ENCODE measurements around the gene IL31. TPM values are rescaled to one million over a fixed set of nuclear protein-coding genes. Genes with fewer than 3 reads are reported as not detected.
A peak's percentile ranks its signal among the peaks of the same experiment; 100 is the strongest.

IL31 gene
- total and polyA plus RNA-seq, 2 of the 4 experiments (the other 2 are of a cell fraction), result not detected

- Histone ChIP-seq H3K4me1 (ENCODE audit: control insufficient read depth, insufficient read depth, low read length) (no peaks in the 10 kb centered on the region), H3K9ac (ENCODE audit: low read depth, low read length) (no peak overlapping the region), H2AFZ (replicated peaks; ENCODE audit: low read length, poor library complexity) (peak overlapping the region; percentile 32), H3K4me2 (ENCODE audit: low read depth, low read length) (no peak overlapping the region), H2BK15ac (ENCODE audit: low read depth, low read length) (no peak overlapping the region), H3K27me3 (ENCODE audit: control insufficient read depth, insufficient read depth, low read length) (peaks cover 8% of the 10 kb centered on the region), H3K9me1 (ENCODE audit: insufficient read depth, low read length) (no peaks in the 10 kb centered on the region), H2BK120ac (ENCODE audit: low read depth, low read length) (no peak overlapping the region), H2AK5ac (ENCODE audit: low read depth, low read length) (no peak overlapping the region), H4K20me1 (ENCODE audit: insufficient read depth, low read length) (no peaks in the 10 kb centered on the region), H3K23ac (ENCODE audit: low read depth, low read length) (no peak overlapping the region), H4K5ac (ENCODE audit: low read depth, low read length) (no peak overlapping the region), H3K4me3 (ENCODE audit: insufficient read depth, low read depth, low read length) (no peak overlapping the region), H2BK20ac (ENCODE audit: low read depth, low read length) (no peak overlapping the region), H2AK9ac (replicated peaks; ENCODE audit: low read depth, low read length, poor library complexity) (no peak overlapping the region), H3K4ac (ENCODE audit: low read depth, low read length) (no peak overlapping the region), H3K79me1 (ENCODE audit: low read depth in 1 of 2, low read length in 2 of 2) (no peaks in the 10 kb centered on the region), H3K18ac (ENCODE audit: low read depth, low read length) (no peak overlapping the region), H3K27ac (ENCODE audit: insufficient read depth, low read length) (no peak overlapping the region), H4K8ac (ENCODE audit: low read depth in 2 of 2, low read length in 2 of 2) (no peak overlapping the region), H4K91ac (ENCODE audit: insufficient read depth, low read depth, low read length) (no peak overlapping the region), H3K56ac (ENCODE audit: extremely low read depth, insufficient read depth, low read length) (no peak overlapping the region), H3K36me3 (ENCODE audit: control insufficient read depth, insufficient read depth, low read length) (no peaks in the 10 kb centered on the region), H3K14ac (replicated peaks; ENCODE audit: low read depth, low read length) (no peak overlapping the region), H2BK5ac (ENCODE audit: low read depth, low read length, poor library complexity, severe bottlenecking) (no peak overlapping the region), H3K9me3 (ENCODE audit: control insufficient read depth, insufficient read depth, low read length) (no peaks in the 10 kb centered on the region)
- ChIA-PET POLR2A (ENCODE audit: unreplicated experiment) (no interaction called here), CTCF (no interaction called here)
- BruUV-seq (replicated peaks), result no TSS peak
- dilution Hi-C loops (cut with HindIII; ENCODE audit: low sequenced_read_pairs, unreplicated experiment), result no loop called here
- DNase-seq (no peak), ATAC-seq (ENCODE audit: low read depth) (no peak)
- 77% methylated on average over 5 of the region's 10 CpGs; no CpG with 5 or more reads in 1 of the 2 experiments for WGBS, 2 experiments (ENCODE audit: extremely low coverage in 2 of 2, insufficient read length in 1 of 2)
- in situ Hi-C loops (cut with MboI; ENCODE audit: low sequenced_read_pairs), result no loop called here
- no peak for TF ChIP-seq POLR2A (IDR thresholded peaks at IDR 0.05; ENCODE audit: low read depth, low read length)
- no peak for TF ChIP-seq RCOR1 (IDR thresholded peaks at IDR 0.05; ENCODE audit: insufficient replicate concordance, low read length)
- TF ChIP-seq MAFK (IDR thresholded peaks at IDR 0.05; ENCODE audit: low read depth, low read length), result no peak
- TF ChIP-seq ELK1 (IDR thresholded peaks at IDR 0.05; ENCODE audit: borderline replicate concordance, low read depth, low read length), result no peak
- TF ChIP-seq CHD1 (IDR thresholded peaks at IDR 0.05; ENCODE audit: low read depth, low read length), result no peak
- TF ChIP-seq MXI1 (IDR thresholded peaks at IDR 0.05; ENCODE audit: borderline replicate concordance, low read depth, low read length), result no peak
- no peak for TF ChIP-seq FOS (IDR thresholded peaks at IDR 0.05; ENCODE audit: low read depth, low read length)
- TF ChIP-seq CEBPB (IDR thresholded peaks at IDR 0.05; ENCODE audit: low read depth, low read length), result no peak
- TF ChIP-seq MAZ (IDR thresholded peaks at IDR 0.05; ENCODE audit: borderline replicate concordance, low read depth, low read length), result no peak
- no peak for TF ChIP-seq RAD21 (IDR thresholded peaks at IDR 0.05; ENCODE audit: low read length)
- intact Hi-C loops (cut with micrococcal nuclease), result no loop called here
Measured at GRCh38 chr12:122155705-122156104, 18.3 kb downstream of the IL31 start.

Data from IMR-90 (cell line).